ENCODE results near the gene DAB2IP.
"Not testable (repeated sequence)": the region's sequence is repeated elsewhere in the genome, so short reads cannot be mapped to it uniquely, and the experiment has no call there.

Gene DAB2IP

DNA sequence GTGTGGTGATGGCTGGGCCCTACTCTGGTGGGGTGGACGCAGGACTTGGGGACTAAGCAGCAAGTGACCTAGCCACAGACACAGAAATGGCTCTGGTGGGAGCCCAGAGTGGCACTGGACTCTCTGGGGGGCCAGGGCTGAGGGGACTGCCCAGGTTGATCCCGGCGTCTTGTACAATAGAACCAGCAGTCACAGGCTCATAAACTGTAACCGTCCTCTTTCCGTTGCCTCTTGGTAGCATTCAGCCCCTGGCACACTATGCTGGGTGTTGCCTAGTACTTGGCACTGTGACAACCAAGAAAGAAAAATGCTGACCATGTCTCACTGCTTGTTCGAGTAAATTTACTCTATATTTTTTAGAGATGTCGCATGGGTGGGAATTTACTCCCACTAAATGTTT lies 80.5 kb downstream of the DAB2IP start:
- no peak for DNase-seq

DNA sequence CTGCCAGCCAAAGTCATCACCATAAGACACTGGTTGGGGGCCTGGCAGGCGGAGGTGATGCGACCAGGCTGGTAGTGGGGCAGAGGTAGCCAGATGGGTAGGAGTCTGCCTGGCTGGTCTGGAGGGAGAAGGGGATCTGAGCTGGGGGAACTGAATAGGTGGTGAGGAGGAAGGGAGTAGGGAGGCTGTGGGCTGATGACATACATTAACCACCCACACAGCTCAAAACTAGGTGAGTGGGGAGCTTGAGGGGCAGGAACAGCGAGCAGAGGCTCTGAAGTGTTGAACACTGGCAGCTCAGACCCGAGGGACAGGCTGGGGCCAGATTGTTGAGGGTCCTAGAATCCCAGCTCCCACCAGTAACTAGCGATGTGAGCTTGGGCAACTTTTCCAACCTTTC lies 81.0 kb downstream of the DAB2IP start:
- no peak for DNase-seq

DNA sequence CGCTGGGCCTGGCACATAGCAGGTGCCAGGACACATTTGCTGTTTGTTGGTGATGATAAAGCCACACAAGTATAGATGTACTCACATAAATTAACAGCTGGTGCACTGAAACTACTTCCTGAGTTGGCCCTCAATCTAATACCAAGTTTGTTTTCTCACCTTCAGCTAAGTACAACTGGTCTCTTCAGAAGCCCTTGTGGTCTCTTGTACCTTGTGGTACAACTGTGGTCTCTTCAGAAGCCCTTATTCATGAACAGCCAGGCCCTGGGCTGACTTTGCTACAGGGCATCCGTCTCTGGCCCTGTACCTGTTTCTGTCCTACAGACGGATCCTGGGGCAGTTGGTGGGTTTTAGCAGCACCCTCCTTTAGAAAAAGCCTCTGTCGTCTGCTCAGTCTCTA lies 81.5 kb downstream of the DAB2IP start:
- no peak for DNase-seq

DNA sequence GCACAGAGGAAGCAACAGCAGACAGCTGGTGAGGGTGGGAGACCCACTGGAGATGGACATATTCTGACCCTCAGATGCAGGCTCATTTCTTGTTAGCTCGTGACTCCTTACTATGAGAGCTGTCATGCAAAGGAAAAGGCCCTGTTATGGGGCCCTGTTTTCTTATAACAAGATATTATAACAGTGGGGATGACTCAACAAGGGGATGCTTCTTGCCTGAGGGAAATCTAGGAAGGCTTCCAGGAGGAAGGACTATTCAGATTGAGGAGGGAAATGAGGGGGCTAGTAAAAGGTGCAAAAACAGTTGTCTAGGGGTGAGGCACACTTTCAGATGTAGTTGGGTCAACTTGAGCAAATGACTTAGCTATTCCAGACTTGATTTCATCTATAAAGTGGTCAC lies 83.0 kb downstream of the DAB2IP start:
- DNase-seq: no peak

DNA sequence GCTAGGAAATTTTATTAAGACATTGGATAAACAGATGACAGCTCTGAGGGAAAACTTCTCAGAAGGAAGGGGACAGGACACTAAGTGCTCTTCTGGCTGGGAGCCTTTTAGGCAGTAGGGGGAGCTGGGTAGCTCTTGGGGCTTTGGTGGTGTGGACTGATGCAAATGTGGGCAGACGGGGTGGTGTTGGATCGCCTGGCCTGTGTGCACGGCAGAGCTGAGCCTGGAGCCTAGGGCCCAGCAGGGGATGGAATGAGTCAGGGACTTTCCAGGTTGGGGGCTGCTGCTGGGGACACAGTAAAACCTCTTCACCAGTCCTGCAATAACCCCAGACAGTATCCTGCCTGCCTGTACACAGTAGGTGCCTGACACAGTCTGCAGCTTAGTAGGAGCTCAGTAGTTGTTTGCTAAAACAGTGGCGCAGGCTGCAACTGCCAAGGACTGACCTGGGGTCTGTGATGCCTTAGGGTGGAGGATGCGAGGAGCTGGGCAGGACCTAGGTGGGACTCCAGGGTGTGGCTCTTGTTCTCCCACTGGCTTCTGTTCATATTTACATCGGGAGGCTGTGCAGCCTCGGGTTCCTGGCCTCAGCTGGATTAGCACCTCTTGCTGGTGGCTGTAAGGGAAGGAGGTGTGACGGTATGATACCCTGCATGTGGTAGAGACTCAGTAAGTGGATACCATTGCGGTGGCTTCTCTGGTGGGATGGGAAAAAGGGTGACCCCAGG lies 83.8 kb downstream of the DAB2IP start:
- no peak for DNase-seq

DNA sequence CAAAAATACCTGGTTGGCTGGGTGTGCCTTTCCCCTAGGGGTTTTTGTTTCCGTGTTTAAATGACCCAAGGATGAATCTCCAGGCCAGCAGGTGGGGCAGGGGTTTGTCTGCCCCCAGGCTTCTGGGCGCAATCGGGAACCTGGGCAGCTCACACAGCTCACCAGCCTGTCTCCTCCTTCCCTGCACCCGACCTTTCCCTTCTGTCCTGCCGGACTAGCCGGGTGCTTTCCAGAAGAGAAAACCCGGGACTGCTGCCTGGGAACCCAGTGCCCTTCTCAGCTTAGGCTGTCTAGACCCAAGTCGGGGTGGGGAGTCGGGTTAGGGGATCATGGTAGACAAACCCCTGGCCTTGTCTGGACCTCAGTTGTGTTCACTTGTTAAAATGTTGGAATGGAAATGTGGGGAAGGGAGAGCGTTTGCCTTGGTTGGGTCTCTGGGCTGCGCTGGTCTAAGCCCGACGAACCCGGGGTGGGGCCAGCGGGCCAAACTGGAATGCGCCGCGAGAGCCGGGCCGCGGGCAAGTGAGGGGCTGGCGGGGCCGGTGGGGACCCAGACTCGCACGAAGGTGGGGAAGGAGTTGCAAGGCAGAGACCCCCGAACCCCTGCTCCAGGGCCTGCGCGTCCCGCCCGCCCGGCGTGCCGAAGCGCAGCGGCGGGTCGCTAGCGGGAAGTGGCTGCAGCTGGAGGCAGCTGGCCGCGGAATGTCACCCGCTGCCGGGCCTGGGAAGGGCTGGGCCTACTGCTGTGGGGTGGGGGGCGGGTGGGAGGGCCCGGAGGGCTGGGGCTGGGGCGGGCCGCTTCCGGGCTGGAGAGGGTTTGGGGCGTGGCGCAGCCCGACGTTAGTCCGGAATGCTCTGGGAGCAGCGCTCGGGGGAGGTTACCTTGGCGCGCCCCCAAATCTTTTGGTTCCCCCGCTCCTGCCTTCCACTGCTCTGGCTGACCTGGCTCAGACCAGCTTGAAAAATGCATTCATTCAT lies 84.6 kb downstream of the DAB2IP start:
- DNase-seq: no peak

DNA sequence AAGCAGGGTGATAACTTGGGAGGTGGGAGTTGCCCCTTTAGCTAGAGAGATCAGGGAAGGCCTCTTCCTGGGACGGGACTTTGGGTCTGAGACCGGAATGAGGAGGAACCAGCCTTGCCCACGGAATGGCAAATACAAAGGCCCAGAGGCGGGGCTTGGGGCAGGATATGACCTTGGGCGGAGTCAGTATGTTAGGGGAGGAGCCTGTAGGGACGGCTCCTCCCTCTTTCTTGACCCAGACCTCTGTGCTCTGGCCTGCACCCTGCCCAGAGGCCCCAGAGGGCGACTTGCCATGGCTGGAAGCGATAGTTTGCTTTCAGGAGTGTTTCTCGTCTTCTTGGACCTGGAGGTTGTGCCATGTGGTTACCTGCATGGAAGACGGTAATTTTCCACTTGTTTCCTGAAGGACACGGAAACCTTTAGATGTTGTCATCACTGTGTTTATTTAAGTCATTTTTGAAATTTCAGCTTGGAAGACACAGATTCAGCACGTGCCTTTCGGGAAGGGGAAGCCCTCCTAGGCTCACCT lies 85.6 kb downstream of the DAB2IP start:
- no peak for DNase-seq

DNA sequence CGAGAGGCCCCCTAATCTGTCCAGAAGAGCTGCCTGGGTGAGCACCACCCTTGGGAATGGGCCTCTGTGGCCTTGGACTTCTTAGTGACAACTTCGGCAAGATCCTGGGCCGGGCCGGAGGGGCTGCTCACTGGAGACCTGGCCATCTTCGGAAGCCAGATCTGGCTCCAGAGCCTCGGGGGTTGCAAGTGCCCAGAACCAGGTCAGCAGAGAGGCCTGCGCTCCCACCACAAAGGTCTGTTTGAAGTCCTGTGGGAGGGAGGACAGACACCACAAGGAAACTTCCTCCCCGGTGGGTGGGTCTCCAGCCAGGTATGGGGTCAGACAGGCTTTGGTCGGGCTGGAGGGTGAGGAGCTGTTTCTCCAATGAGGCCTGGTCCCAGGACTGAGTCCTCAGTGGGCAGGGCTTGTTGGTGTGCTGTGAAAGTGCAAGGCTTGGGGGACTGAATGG lies 86.1 kb downstream of the DAB2IP start:
- no peak for DNase-seq

DNA sequence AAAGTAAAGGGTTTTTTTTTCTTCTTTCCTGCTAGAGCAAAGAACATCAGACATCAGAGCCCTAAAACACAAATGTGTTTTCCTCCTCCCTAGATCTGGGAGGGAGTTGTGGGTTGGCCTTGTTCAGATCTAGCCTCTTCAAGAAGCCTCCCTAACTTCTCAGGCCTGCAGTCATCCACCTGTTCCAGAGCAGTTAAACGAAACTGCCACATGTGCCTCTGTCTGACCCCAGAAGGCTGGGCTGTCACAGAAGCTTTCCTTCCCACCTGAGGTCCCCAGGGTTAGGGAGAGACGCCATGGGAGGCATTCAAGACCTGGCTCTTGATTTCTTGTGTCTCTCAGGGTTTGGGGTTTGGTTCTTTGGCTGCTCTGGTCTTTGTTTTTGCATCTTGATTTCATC lies 87.0 kb downstream of the DAB2IP start:
- no peak for DNase-seq

DNA sequence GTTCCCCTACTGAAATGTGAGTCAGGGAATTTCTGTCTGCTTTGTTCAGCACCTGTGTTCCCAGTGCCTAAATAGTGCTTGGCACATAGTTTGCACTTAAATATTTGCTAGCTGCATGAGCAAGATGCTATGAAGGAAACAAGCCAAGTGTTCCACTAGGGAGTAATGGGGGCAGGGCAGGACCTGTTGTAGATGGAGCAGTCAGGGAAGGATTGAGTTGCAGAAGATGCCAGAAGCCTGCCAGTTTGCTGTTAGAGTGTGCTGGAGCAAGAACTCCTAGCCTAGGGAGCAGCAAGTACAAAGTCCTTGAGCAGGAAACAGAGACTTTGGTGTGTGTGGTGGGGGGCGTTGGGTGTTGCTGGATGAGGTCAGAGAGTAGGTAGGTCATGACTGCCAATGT lies 87.5 kb downstream of the DAB2IP start:
- DNase-seq: no peak

DNA sequence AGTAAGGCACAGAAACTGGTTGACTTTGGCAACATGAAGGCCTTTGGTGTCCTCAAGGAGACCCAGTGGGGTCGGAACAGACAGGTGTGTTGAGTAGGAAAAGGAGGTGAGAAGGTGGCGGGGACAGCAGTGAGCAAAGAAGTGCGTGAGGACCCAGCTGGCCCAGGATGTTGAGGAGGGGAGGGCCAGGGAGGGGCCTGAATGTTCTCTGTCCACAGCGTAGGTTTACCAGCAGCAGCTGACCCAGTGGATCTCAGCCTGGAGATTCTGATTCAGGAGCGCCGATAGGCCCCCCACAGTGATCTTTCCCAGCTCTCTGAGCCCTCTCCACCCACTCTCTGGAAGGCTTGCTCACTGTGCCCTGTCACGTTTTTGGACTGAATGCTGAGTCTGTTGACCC lies 88.5 kb downstream of the DAB2IP start:
- no peak for DNase-seq

DNA sequence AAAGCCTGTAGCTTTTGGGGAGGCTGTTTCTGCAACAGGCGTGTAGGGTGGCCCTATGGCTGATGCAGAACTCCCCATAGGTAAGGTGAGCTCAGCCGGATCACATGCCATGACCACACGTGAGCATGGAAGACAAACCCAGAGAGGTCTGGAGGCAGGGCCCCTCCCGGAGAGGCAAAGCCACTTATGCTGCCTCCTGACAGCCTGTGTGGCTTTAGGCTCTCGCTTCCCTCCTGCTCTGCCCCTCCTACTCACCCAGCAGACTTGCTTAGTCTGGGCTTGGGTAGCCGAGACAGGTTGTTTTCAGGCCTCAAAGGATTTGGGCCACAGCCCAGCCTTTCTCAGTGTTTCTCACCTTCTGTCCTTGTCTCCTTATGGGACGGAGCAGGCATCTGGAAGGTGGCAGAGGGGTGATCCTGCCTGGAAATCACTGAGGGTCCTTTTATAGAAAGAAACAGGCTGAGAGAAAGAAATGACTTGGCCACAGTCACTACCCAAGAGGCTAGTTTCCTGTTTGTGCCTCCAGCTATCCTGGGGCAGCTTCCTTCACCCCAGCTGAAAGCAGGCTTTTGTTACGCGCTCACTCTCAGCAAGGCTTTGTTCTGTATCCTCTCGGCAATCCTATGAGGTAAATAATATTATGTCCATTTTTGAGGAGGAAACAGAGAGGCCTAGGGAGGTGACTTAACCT lies 89.9 kb downstream of the DAB2IP start:
- DNase-seq: peak in 1 of 3 experiments; percentile 47

DNA sequence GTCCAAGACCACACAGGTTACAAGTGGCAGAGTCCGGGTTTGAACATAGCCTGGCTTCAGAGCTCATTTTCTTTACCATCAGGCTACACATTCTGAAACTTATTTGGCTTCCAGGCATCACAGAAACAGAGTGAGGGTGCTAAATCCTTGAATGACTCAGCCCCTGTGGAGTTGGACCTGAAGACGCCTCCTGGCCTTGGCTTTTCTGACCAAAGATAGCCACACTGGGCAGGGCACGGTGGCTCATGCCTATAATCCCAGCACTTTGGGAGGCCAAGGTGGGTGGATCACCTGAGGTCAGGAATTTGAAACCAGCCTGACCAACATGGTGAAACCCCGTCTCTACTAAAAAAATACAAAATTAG lies 90.5 kb downstream of the DAB2IP start:
- DNase-seq: not testable (repeated sequence)

DNA sequence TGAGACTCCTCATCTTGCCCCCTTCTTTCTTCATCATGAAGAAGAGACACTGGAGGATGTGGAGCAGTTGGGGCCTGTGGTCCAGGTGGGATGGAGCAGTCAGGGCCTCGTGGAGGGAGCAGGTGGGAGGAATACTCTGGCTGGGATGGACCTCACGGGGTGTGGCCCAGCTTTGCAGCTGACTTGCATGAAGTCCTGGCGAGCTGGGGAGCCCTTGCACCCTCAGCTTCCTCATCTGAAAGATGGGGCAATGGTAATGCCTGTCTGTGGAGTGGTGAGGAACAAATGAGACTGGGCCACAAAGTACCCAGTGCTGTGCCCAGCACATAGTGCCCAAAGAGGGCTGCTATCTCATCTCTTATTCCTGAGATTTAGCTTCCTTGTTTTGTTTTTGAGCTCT lies 91.5 kb downstream of the DAB2IP start:
- DNase-seq: no peak

DNA sequence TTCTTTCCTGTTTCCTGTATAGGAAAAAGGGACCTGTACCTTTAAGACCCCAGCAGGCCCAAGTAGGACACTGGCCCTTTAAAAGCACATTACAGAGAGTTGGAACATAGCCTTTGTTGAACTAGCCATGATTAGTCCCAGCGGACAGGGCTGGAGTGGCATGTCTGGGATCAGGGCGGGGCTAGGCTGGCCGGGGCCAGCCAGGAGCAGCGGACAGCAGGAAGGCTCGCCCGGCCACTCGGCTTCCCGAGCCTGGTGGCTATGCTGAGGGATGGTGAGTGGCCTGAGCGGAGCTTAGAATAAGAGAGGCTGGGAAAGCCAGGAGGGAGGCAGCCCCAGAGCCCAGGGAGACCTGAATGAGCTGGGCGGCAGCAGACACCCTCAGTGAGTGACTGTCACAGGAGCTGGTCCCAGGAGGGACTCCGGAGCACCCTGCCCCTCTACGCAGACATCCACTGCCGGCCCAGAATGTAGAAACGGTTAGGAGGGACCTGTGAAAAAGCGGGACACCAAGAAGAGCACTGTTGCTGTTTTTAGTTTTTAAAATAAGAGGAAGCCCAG lies 92.1 kb downstream of the DAB2IP start:
- peak; percentile 40 to 75 (median 41) for DNase-seq

DNA sequence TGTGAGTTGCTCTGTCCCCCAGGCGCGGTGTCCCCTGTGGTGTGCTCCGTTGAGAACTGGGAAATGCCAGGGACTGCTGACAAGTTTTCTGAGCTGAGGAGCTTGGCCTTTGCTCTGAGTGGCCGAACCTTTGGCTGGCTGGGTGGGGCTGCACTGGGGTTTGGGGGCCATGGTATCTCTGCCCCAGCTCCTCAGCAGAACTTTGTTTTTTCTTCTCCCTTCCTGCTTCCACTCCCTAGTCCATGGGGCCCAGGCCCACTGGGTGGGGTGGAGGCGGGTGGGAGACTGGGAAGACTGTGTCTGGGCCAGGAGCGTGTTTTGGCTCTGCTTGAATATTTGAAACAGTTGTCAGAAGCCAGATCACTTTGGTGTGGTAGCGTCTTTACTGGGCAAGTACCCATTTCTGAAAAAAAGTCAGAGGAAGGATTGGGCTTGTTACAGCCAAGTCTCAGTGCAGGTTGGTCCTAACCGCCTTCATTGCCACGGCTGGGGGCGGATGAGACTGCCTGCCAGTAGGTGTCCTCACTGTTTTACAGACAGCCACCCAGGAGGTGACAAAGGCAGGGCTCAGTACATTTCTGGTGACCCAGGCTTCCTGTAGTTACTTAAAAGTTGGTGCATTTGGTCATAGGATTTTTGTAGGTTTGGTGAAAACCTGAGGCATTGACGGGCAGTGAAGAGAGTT lies 92.7 kb downstream of the DAB2IP start:
- peak; percentile 2 to 38 (median 25) for DNase-seq

DNA sequence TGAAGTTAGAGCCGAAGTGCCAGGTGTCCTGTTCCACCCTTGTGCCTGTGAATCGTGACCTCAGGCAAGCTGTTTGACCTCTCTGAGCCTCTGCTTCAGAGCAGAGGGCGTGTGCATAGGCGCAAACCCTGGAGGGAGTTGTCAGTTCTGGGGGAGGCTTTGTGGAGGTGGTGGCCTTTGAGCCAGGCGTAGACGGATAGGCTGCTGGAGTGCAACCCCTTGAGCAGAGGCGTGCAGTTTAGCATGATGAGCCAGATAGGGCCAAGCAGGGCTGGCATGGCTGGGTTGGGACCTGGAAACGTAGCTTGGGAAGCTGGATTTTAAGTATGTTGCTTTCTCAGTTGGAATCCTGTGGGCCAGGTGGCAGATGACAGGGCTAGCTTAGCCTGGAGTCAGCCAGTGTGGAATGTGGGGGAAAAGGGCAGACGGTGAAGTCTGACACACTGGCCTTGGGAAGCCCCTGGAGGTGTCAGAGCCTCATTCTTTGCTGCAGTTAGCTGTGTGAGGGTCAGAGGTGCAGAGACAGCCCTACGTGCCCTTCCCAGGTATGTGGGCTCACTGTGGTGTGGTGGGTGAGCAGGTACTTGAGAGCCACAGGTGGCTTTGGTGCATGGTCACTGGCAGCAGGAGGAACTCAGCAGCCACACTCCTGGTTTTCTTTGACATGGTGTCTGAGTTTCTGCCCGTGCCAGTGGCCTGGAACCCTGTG lies 93.4 kb downstream of the DAB2IP start:
- no peak for DNase-seq

DNA sequence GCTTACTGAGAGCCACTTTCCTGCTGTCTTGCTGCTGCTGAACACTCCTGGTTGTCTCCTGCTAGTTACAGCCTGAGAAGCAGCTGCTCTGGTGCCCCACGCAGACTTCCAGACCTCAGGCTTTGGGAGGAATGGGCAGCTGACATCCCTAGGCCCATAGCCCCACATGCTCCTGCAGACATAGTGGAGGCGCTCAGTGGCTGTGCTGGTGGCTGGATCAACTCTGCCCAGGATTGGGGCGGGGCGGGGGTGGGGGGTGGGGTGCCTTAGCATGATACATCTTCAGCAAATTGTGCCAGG lies 93.9 kb downstream of the DAB2IP start:
- no peak for DNase-seq

DNA sequence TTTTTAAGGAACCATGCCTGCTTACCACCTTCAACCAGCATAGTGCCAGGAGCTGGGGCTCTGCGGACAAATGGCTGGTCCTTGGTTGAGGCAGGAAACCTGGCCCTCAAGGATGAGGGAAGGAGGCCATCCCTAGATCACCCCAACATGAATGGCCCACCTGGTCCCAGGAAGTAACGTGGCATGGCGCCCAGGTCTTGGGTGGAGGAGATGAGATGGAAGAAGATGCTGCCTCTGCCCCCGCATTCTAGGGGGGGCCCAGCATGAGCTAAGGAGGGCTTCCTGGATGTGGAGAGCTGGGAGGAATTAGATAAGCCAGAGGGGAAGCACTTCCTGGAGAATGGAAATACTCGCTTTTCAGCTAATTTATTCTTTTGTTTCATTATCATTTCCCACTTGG lies 95.0 kb downstream of the DAB2IP start:
- no peak for DNase-seq

DNA sequence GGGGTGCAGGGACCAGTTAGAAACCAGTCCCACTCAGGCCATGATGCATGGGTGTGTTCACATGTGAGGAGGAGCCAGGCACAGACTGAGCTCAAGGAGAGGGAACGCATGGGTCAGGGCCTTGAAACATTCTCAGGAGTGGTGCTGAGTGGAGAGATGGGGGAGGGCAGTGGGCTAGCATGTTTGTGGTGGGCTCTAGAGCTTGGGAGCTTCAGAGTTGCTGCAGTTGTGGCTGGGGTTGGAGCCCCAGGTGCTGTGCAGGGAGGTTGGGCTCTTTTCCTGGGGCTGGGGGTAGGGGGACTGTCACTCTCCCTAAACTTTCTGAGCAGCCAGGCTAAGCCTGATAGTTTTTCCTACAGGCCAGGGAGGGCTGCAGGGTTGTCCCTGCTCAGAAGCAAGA lies 95.4 kb downstream of the DAB2IP start:
- DNase-seq: no peak

DNA sequence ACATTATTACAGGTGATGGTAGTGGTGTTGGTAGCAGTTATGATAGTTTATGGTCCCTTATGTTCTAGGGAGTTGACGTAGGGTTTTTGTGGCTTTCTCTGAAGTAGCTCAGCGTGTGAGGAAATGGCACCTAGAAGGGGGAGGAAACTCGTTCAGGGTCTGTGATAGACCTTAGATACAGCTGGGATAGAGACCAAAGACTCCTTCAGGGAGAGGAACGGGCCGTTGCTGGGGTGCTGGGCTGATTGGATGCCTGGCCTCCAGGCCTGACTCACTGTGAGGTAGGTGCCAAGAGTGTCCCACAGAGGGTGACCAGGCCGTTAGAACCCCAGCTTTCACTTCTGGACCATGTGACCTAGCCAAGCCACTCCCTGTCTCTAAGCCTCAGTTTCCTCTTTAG lies 96.6 kb downstream of the DAB2IP start:
- DNase-seq: no peak
